ENCODE data around the gene RUNX2.

GRCh38 chr6:45698046-45698445, 369.9 kb downstream of the RUNX2 start:
- TF ChIP-seq, protein P1, sequence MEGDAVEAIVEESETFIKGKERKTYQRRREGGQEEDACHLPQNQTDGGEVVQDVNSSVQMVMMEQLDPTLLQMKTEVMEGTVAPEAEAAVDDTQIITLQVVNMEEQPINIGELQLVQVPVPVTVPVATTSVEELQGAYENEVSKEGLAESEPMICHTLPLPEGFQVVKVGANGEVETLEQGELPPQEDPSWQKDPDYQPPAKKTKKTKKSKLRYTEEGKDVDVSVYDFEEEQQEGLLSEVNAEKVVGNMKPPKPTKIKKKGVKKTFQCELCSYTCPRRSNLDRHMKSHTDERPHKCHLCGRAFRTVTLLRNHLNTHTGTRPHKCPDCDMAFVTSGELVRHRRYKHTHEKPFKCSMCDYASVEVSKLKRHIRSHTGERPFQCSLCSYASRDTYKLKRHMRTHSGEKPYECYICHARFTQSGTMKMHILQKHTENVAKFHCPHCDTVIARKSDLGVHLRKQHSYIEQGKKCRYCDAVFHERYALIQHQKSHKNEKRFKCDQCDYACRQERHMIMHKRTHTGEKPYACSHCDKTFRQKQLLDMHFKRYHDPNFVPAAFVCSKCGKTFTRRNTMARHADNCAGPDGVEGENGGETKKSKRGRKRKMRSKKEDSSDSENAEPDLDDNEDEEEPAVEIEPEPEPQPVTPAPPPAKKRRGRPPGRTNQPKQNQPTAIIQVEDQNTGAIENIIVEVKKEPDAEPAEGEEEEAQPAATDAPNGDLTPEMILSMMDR (IDR thresholded peaks at IDR 0.05), result no peak
- TF ChIP-seq POLR2A (IDR thresholded peaks at IDR 0.05), result no peak
- no peak for TF ChIP-seq POLR2AphosphoS5 (IDR thresholded peaks at IDR 0.05)
